ENCODE results near the gene TRMT61A. TPM values are rescaled to one million over a fixed set of nuclear protein-coding genes. Genes with fewer than 3 reads are reported as not detected.

The TRMT61A gene
- total RNA-seq, 2 donors from 2014 or later = 19.6 to 40.4 TPM

- intact Hi-C loops (cut with DNase I) = no loop called here
- Histone ChIP-seq H3K4me1 (replicated peaks) (peaks cover 8% of the 10 kb centered on the region), H3K27ac (peak overlapping the region; percentile 59 to 77), H3K4me3 (no peak overlapping the region), H3K9me3 (no peaks in the 10 kb centered on the region), H3K36me3 (no peaks in the 10 kb centered on the region), H3K27me3 (replicated peaks; ENCODE audit: insufficient read depth) (no peaks in the 10 kb centered on the region)
- WGBS = 65% methylated on average over 23 of the region's 23 CpGs
- TF ChIP-seq CTCF (IDR thresholded peaks at IDR 0.05) (no peak), POLR2AphosphoS5 (IDR thresholded peaks at IDR 0.05) (peak; percentile 40), POLR2A (IDR thresholded peaks at IDR 0.05) (no peak)
- DNase-seq (ENCODE audit: low spot score) = no peak
These were observed 4.4 kb downstream of the TRMT61A start for GRCh38 chr14:103533137-103533998.

- H3K4me3 ChIP-seq = no peak overlapping the region
- no peaks in the 10 kb centered on the region for H3K9me3 ChIP-seq
- DNase-seq (ENCODE audit: low spot score) = no peak
- H3K27me3 ChIP-seq (replicated peaks; ENCODE audit: insufficient read depth) = no peaks in the 10 kb centered on the region
- H3K36me3 ChIP-seq = no peaks in the 10 kb centered on the region
- intact Hi-C loops (cut with DNase I) = no loop called here
- peaks cover 8% of the 10 kb centered on the region for H3K4me1 ChIP-seq (replicated peaks)
- H3K27ac ChIP-seq = peak overlapping the region; percentile 59 to 77
- WGBS = 69% methylated on average over 22 of the region's 25 CpGs
- no peak for TF ChIP-seq POLR2AphosphoS5 (IDR thresholded peaks at IDR 0.05)
- no peak for TF ChIP-seq POLR2A (IDR thresholded peaks at IDR 0.05)
- TF ChIP-seq CTCF (IDR thresholded peaks at IDR 0.05) = no peak
These were observed 5.1 kb downstream of the TRMT61A start for GRCh38 chr14:103533999-103534575.

- TF ChIP-seq CTCF (IDR thresholded peaks at IDR 0.05) (no peak), POLR2A (IDR thresholded peaks at IDR 0.05) (no peak), POLR2AphosphoS5 (IDR thresholded peaks at IDR 0.05) (no peak)
- DNase-seq (ENCODE audit: low spot score) = no peak
- Histone ChIP-seq H3K36me3 (no peaks in the 10 kb centered on the region), H3K9me3 (no peaks in the 10 kb centered on the region), H3K27me3 (replicated peaks; ENCODE audit: insufficient read depth) (no peaks in the 10 kb centered on the region), H3K4me3 (no peak overlapping the region), H3K27ac (peak overlapping the region; percentile 59 to 77), H3K4me1 (replicated peaks) (peaks cover 6% of the 10 kb centered on the region)
- intact Hi-C loops (cut with DNase I) = no loop called here
- WGBS = 73% methylated on average over 12 of the region's 22 CpGs
These were observed 5.6 kb downstream of the TRMT61A start for GRCh38 chr14:103534576-103535061.

- Histone ChIP-seq H3K4me1 (replicated peaks) (peaks cover 4% of the 10 kb centered on the region), H3K4me3 (no peak overlapping the region), H3K27me3 (replicated peaks; ENCODE audit: insufficient read depth) (no peaks in the 10 kb centered on the region), H3K36me3 (no peaks in the 10 kb centered on the region), H3K27ac (peak overlapping the region; percentile 59 to 77), H3K9me3 (no peaks in the 10 kb centered on the region)
- TF ChIP-seq CTCF (IDR thresholded peaks at IDR 0.05) (no peak), POLR2A (IDR thresholded peaks at IDR 0.05) (no peak), POLR2AphosphoS5 (IDR thresholded peaks at IDR 0.05) (no peak)
- 84% methylated on average over 21 of the region's 21 CpGs for WGBS
- intact Hi-C loops (cut with DNase I) = no loop called here
- DNase-seq (ENCODE audit: low spot score) = no peak
These were observed 6.3 kb downstream of the TRMT61A start for GRCh38 chr14:103535081-103535890.

All from prostate gland (tissue), 2 donors.